ENCODE measurements around the gene TSPAN5. TPM values are rescaled to one million over a fixed set of nuclear protein-coding genes. Genes with fewer than 3 reads are reported as not detected.

The TSPAN5 gene
- polyA plus RNA-seq, 1 of the 3 experiments (the other 2 are of a cell fraction): 38.6 TPM

GRCh38 chr4:98568941-98569663 is 89.3 kb downstream of the TSPAN5 start (continued):
- TF ChIP-seq, protein P1, sequence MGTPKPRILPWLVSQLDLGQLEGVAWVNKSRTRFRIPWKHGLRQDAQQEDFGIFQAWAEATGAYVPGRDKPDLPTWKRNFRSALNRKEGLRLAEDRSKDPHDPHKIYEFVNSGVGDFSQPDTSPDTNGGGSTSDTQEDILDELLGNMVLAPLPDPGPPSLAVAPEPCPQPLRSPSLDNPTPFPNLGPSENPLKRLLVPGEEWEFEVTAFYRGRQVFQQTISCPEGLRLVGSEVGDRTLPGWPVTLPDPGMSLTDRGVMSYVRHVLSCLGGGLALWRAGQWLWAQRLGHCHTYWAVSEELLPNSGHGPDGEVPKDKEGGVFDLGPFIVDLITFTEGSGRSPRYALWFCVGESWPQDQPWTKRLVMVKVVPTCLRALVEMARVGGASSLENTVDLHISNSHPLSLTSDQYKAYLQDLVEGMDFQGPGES (IDR thresholded peaks at IDR 0.05; ENCODE audit: low read depth, low read length): no peak
- TF ChIP-seq GABPA (IDR thresholded peaks at IDR 0.05; ENCODE audit: low read depth): no peak
- no peak for TF ChIP-seq EZH2phosphoT487 (IDR thresholded peaks at IDR 0.05; ENCODE audit: borderline replicate concordance, low read depth)
- no peak for TF ChIP-seq MEF2A (IDR thresholded peaks at IDR 0.05; ENCODE audit: borderline replicate concordance, low read depth)
- TF ChIP-seq, protein P2, sequence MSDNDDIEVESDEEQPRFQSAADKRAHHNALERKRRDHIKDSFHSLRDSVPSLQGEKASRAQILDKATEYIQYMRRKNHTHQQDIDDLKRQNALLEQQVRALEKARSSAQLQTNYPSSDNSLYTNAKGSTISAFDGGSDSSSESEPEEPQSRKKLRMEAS (IDR thresholded peaks at IDR 0.05; ENCODE audit: low read depth): no peak
- no peak for TF ChIP-seq RXRA (IDR thresholded peaks at IDR 0.05; ENCODE audit: borderline replicate concordance, low read depth)
- no peak for TF ChIP-seq NFIC (IDR thresholded peaks at IDR 0.05; ENCODE audit: borderline replicate concordance)

- H3K9me3 ChIP-seq: no peaks in the 10 kb centered on the region
- no peak for DNase-seq
- CTCF ChIA-PET: no interaction called here
- H3K4me2 ChIP-seq: no peak overlapping the region
- H3K27me3 ChIP-seq (ENCODE audit: insufficient read depth): no peaks in the 10 kb centered on the region
- H3K4me1 ChIP-seq (ENCODE audit: control insufficient read depth in 1 of 2, insufficient read depth in 2 of 2, low read depth in 1 of 2, low read length in 1 of 2): peaks cover 12 to 13% of the 10 kb centered on the region in 2 experiments; a peak in 2 of 4 replicates
- whole genome bisulfite sequencing (ENCODE audit: low lambda C conversion rate): 92% methylated on average over 6 of the region's 7 CpGs
- peaks cover 9% of the 10 kb centered on the region; the same call in 1 of the 2 replicates for H4K20me1 ChIP-seq (ENCODE audit: insufficient read depth)
- H2AFZ ChIP-seq (ENCODE audit: low read depth): no peak overlapping the region
- H3K9me2 ChIP-seq: no peaks in the 10 kb centered on the region
- no peaks in the 10 kb centered on the region for H3K36me3 ChIP-seq (replicated peaks in 1 of 2; ENCODE audit: control insufficient read depth in 1 of 2, insufficient read depth in 2 of 2, low read length in 1 of 2)
- no peak for TF ChIP-seq RAD21 (IDR thresholded peaks at IDR 0.05; ENCODE audit: low read length)
- no peak overlapping the region for H3K4me3 ChIP-seq (ENCODE audit: low read depth in 2 of 2, low read length in 1 of 2)
- no peak overlapping the region for H3K27ac ChIP-seq (ENCODE audit: low read depth in 2 of 2, low read length in 1 of 2)
- POLR2A ChIA-PET: no interaction called here
- H3K9ac ChIP-seq: no peak overlapping the region
- H3F3A ChIP-seq (replicated peaks; ENCODE audit: insufficient read depth): peaks cover 3% of the 10 kb centered on the region
- H3K79me2 ChIP-seq (ENCODE audit: insufficient read depth): peaks cover 91% of the 10 kb centered on the region
These were observed 90.8 kb downstream of the TSPAN5 start for GRCh38 chr4:98567611-98568010.

GRCh38 chr4:98566361-98567008 is 91.9 kb downstream of the TSPAN5 start:
- Histone ChIP-seq H3F3A (replicated peaks; ENCODE audit: insufficient read depth) (peaks cover 3% of the 10 kb centered on the region), H3K9ac (no peak overlapping the region), H3K27ac (ENCODE audit: low read depth in 2 of 2, low read length in 1 of 2) (no peak overlapping the region), H3K9me2 (no peaks in the 10 kb centered on the region), H3K4me3 (ENCODE audit: low read depth in 2 of 2, low read length in 1 of 2) (no peak overlapping the region), H3K4me2 (no peak overlapping the region), H4K20me1 (ENCODE audit: insufficient read depth) (peaks cover 9% of the 10 kb centered on the region; the same call in 1 of the 2 replicates), H3K4me1 (ENCODE audit: control insufficient read depth in 1 of 2, insufficient read depth in 2 of 2, low read depth in 1 of 2, low read length in 1 of 2) (peaks cover 12 to 13% of the 10 kb centered on the region in 2 experiments; a peak in 2 of 4 replicates), H3K79me2 (ENCODE audit: insufficient read depth) (peaks cover 95% of the 10 kb centered on the region), H3K36me3 (replicated peaks in 1 of 2; ENCODE audit: control insufficient read depth in 1 of 2, insufficient read depth in 2 of 2, low read length in 1 of 2) (no peaks in the 10 kb centered on the region), H3K9me3 (no peaks in the 10 kb centered on the region), H3K27me3 (ENCODE audit: insufficient read depth) (no peaks in the 10 kb centered on the region), H2AFZ (ENCODE audit: low read depth) (no peak overlapping the region)
- TF ChIP-seq RXRA (IDR thresholded peaks at IDR 0.05; ENCODE audit: borderline replicate concordance, low read depth) (no peak), RCOR1 (IDR thresholded peaks at IDR 0.05; ENCODE audit: low read length) (no peak), GABPA (IDR thresholded peaks at IDR 0.05; ENCODE audit: low read depth) (no peak), NRF1 (IDR thresholded peaks at IDR 0.05; ENCODE audit: low read depth, low read length) (no peak), RAD21 (IDR thresholded peaks at IDR 0.05; ENCODE audit: low read length) (no peak), EZH2phosphoT487 (IDR thresholded peaks at IDR 0.05; ENCODE audit: borderline replicate concordance, low read depth) (no peak), TCF12 (IDR thresholded peaks at IDR 0.05) (no peak), FOXM1 (IDR thresholded peaks at IDR 0.05; ENCODE audit: low read depth) (no peak), FOXJ3 (CRISPR knock-in tag; IDR thresholded peaks at IDR 0.05) (no peak), USF1 (IDR thresholded peaks at IDR 0.05; ENCODE audit: borderline replicate concordance, low read depth) (no peak)
- TF ChIP-seq, protein P2 (IDR thresholded peaks at IDR 0.05; ENCODE audit: low read depth): no peak
- TF ChIP-seq, protein P1 (IDR thresholded peaks at IDR 0.05; ENCODE audit: low read depth, low read length): no peak
- 94% methylated on average over 8 of the region's 11 CpGs for WGBS (ENCODE audit: low lambda C conversion rate)
- CTCF ChIA-PET: interaction anchor here (0.6 to 1.0 kb wide), 2 partner anchors 108 to 166 kb away, joined by 3 read pairs; no protein-coding TSS in a partner anchor
- POLR2A ChIA-PET: interaction anchor here (0.8 kb wide), 1 partner anchor 36 kb away, joined by 5 read pairs; no protein-coding TSS in a partner anchor
- no peak for DNase-seq

Data from SK-N-SH (cell line).